ENCODE measurements around the gene SYT5. TPM values are rescaled to one million over a fixed set of nuclear protein-coding genes. Genes with fewer than 3 reads are reported as not detected.
A peak's percentile ranks its signal among the peaks of the same experiment; 100 is the strongest.

The SYT5 gene
- total and polyA plus RNA-seq, 9 of the 15 experiments (the other 6 are each of a cell fraction or from before 2014, with no cell fraction given) = 1.3 to 20.9 (median 8.8) TPM

DNA sequence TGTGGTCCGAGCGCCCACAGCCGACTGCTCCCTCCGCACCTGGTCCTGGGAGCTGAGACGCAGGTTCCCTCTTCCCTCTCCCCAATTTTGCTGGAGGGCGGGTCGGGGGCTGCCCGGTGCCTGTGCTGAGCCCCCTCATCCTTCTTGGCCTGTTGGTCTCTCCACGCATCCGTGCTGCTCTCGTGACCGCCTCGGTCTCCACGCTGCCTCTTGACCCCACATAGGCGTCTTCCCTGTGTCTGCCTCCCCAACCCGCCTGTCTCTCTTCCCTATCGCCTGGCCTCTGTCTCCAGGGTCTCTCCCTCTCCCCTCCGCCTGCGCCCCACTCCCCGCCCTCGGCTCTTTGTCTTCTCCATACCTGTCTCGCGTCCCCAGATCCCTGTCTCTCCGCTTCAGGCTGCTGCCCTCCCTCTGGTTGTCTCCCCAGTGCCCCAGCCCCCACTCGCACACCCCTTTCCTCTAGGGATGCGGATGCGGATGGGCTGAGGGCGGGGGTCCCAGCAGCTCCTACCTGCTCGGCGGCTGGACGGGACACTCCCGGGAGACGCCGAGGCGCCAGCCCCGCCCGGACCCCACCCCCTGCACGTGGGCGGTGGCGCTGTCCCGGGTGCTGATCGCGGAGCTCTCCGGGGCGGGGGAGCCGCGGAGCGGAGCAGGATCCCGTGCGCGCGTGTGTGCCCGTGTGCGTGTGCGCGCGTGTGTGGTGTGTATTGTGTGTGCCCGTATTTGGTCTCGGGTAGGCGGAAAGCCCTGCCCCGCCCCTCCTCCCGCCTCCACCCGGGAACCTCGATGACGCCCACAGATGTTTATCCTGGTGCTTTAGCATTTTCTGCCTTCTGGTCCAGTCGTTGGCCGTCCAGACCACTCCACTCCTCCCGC, at the start of gene SYT5 (continued):
- peak; percentile 87 for TF ChIP-seq SP1 (CRISPR knock-in tag; IDR thresholded peaks at IDR 0.05)
- peak; percentile 78; the same call in 1 of the 2 replicates for TF ChIP-seq SAFB (IDR thresholded peaks at IDR 0.05; ENCODE audit: borderline replicate concordance, low read depth, low read length)
- TF ChIP-seq, protein P1, sequence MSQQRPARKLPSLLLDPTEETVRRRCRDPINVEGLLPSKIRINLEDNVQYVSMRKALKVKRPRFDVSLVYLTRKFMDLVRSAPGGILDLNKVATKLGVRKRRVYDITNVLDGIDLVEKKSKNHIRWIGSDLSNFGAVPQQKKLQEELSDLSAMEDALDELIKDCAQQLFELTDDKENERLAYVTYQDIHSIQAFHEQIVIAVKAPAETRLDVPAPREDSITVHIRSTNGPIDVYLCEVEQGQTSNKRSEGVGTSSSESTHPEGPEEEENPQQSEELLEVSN (IDR thresholded peaks at IDR 0.05; ENCODE audit: borderline replicate concordance in 1 of 2, extremely low read depth in 1 of 2, insufficient read depth in 1 of 2, insufficient read length in 1 of 2, low read depth in 1 of 2, low read length in 1 of 2, poor library complexity in 1 of 2, severe bottlenecking in 1 of 2) = peak in 1 of 2 experiments; percentile 52
- no peak for TF ChIP-seq SMARCA5 (IDR thresholded peaks at IDR 0.05)
- no peak for TF ChIP-seq HIVEP1 (CRISPR knock-in tag; IDR thresholded peaks at IDR 0.05)
- peak; percentile 29; the same call in 1 of the 2 replicates for TF ChIP-seq ZNF282 (CRISPR knock-in tag; IDR thresholded peaks at IDR 0.05)
- TF ChIP-seq CC2D1A (IDR thresholded peaks at IDR 0.05) = no peak
- peak; percentile 100 for TF ChIP-seq ARID4B (CRISPR knock-in tag; IDR thresholded peaks at IDR 0.05)
- TF ChIP-seq STAT5A (IDR thresholded peaks at IDR 0.05; ENCODE audit: borderline replicate concordance, low read length) = no peak
- TF ChIP-seq YY1 (IDR thresholded peaks at IDR 0.05; ENCODE audit: borderline replicate concordance in 1 of 3, control insufficient read depth in 1 of 3, extremely low read depth in 1 of 3, insufficient read depth in 3 of 3, insufficient read length in 1 of 3, insufficient replicate concordance in 2 of 3, low read depth in 1 of 3, low read length in 2 of 3) = no peak
- TF ChIP-seq PRMT5 (CRISPR knock-in tag; IDR thresholded peaks at IDR 0.05) = peak; percentile 94
- TF ChIP-seq COPS2 (conservative IDR thresholded peaks at IDR 0.05) = no peak
- peak; percentile 87 for TF ChIP-seq ZNF224 (CRISPR knock-in tag; IDR thresholded peaks at IDR 0.05)
- no peak for TF ChIP-seq DDX20 (tag; IDR thresholded peaks at IDR 0.05; ENCODE audit: low read depth)
- TF ChIP-seq, protein P2, sequence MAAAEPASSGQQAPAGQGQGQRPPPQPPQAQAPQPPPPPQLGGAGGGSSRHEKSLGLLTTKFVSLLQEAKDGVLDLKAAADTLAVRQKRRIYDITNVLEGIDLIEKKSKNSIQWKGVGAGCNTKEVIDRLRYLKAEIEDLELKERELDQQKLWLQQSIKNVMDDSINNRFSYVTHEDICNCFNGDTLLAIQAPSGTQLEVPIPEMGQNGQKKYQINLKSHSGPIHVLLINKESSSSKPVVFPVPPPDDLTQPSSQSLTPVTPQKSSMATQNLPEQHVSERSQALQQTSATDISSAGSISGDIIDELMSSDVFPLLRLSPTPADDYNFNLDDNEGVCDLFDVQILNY (CRISPR knock-in tag; IDR thresholded peaks at IDR 0.05) = peak; percentile 90
- peak; percentile 78 for TF ChIP-seq ZNF263 (CRISPR knock-in tag; IDR thresholded peaks at IDR 0.05; ENCODE audit: borderline replicate concordance)
- TF ChIP-seq MIER1 (IDR thresholded peaks at IDR 0.05; ENCODE audit: low read depth) = peak; percentile 89
- TF ChIP-seq ZNF408 (CRISPR knock-in tag; IDR thresholded peaks at IDR 0.05; ENCODE audit: low read depth) = no peak
- no peak for TF ChIP-seq ZNF274 (IDR thresholded peaks at IDR 0.05; ENCODE audit: borderline replicate concordance, low read depth, low read length)
